Heart left ventricle (tissue), 13 donors: ENCODE measurements around the gene SERTAD4.

Experiments
- POLR2A ChIP-seq, 2 donors: fragments of 450-650 bp; IDR thresholded peaks; one replicate each; pipeline ENCODE4 v1.6.1; 2017; ENCODE audit warnings: antibody characterized with exemption in 2 of 2, mild to moderate bottlenecking in 2 of 2, moderate library complexity in 2 of 2
- TF ChIP-seq, protein P1 (sequence below), 12 donors: fragments of 200-600 bp; sonication (generic) in 4 of 12; IDR thresholded peaks; one replicate each; pipeline versions ENCODE4 v1.5.0 to v1.8.0; 2018 to 2022; ENCODE audit warnings: antibody characterized with exemption in 12 of 12, mild to moderate bottlenecking in 5 of 12
- donor health status: ischemic (EF 13 %, LVEDD 7.1; RV severe dilation, severe dysfunction).
- donor health status: DM: no; HTN: yes; CAD: no.
- donor health status: DM: no; HTN: no; CAD: no.
- donor health status: ischemic (EF 25% LVEDD 6.9; RV normal size, moderate dysfunction).
- donor health status: ischemic (EF 25% LVEDD 5.7; RV mildly dilated, moderate dysfunction).
- donor health status: ischemic (EF 35%, LVEDD 5.7; RV mildly dilated, moderate dysfunction).
- donor health status: nonischemic (EF 11% LVEDD 7.7; RV severe dilation, severe dysfunction).
- donor health status: DM: yes; HTN: yes; CAD: no.
- donor health status: PGD.
- donor health status: ischemic (EF 29% LVEDD 5.4; RV normal size, mild dysfunction).
- donor health status: nonischemic (EF 23%, LVEDD 6.1; RV moderate dilation, normal function).

DNA sequence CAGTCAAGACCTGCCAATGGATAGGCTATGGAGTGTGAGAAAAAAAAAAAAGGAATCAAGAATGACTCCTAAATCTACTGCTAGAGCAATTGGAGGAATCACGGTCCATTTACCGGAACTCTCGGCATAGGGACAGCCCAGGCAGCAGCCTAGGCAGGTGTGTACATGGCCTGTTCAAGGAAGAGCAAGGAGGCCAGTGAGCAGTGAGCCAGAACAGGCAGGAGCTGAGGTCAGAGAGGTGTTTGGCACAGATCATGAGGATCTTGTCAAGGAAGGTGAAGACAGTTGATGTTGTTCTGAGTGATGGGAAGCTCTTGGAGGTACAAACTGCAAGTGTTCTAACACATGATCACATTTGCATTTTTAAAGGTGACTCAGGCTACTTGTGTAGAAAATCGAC, 55.5 kb downstream of the SERTAD4 start:
- TF ChIP-seq, protein P1, sequence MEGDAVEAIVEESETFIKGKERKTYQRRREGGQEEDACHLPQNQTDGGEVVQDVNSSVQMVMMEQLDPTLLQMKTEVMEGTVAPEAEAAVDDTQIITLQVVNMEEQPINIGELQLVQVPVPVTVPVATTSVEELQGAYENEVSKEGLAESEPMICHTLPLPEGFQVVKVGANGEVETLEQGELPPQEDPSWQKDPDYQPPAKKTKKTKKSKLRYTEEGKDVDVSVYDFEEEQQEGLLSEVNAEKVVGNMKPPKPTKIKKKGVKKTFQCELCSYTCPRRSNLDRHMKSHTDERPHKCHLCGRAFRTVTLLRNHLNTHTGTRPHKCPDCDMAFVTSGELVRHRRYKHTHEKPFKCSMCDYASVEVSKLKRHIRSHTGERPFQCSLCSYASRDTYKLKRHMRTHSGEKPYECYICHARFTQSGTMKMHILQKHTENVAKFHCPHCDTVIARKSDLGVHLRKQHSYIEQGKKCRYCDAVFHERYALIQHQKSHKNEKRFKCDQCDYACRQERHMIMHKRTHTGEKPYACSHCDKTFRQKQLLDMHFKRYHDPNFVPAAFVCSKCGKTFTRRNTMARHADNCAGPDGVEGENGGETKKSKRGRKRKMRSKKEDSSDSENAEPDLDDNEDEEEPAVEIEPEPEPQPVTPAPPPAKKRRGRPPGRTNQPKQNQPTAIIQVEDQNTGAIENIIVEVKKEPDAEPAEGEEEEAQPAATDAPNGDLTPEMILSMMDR (IDR thresholded peaks at IDR 0.05): no peak
- no peak for TF ChIP-seq POLR2A (IDR thresholded peaks at IDR 0.05)
